NCI-H2081 treated with DMSO at 0.1 percent for 48 hours (cell line): Measurements from ENCODE around the gene UST.

Experiments
- DNase-seq: peaks from one replicate; lab custom pipeline; 2025; lab: John Stamatoyannopoulos, UW

The UST gene

DNA sequence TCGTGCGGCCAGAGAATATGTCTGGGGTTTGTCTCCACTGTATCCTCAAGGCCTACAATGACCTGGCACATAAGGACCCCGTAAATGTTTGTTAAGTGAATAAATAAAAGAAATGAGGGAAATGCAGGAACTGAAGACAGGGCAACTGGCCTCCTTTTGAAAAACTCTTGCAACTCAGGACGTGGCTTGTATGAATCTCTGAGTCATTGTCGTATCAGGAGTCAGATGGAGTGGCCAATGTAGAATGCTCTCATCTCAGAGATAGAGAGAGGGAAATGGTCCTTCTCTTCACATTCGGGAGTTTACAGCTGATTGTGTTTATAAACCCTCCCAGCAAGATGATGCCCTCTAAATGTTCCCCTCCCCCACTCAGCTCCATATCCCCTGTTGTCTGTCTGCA lies 57.1 kb downstream of the UST start:
- DNase-seq, result no peak

DNA sequence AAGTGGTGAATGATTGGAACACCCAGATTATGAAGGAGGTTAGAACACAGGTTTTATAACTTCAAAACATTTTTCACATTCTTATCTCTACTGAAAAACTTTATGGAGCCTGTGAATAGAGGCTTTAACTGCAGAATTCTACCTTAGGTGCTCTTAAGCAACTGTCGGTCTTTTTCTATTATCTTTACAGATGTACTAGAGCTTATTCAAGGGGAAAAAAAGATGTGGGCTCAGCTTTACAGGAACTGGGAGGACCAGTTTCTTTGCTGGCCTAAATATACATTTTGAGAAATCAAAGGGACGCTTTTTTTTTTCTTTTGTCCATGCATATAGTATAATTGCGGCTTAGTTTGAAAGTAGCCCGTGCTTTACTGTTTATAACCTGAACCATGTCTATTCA lies 58.9 kb downstream of the UST start:
- no peak for DNase-seq

DNA sequence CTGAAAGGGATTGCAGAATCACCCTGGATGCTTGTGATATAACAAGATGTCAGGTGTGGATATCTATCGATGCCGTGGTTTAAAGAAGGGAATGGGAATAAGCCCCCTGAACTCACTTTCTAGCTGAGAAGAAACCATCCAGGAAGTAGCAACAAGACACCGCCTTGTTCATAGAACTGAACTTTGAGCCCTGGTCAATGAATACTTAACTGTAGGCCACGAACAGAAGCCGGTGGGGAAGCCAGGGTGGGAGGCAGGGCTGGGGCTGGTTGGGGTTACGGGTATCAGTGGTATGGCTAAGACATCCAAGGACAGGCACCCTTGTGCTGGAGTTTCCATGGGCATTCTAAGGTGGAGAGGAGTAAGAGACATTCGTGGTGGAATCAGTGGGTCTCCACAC lies 61.0 kb downstream of the UST start:
- no peak for DNase-seq

- no peak for DNase-seq
Measured at GRCh38 chr6:148808786-148809304, 62.0 kb downstream of the UST start.

DNA sequence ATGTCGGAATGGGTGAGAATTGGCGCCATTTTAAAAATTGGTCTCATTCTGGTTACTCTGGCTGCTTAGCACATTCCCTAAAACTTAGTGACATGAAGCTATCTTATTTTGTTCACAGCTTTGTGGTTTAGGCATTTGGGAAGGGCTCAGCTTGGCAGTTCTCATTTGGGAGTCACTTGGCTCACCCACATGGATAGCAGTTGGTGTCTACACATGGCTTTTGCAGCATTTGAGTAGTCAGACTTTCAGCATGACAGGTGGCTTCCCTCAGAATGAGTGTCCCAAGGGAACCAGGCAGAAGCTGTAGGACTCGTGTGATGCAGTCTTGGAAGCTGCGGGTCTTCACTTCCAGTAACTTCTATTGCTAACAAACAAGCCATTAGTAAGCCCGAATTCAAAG lies 64.6 kb downstream of the UST start:
- DNase-seq, result no peak

DNA sequence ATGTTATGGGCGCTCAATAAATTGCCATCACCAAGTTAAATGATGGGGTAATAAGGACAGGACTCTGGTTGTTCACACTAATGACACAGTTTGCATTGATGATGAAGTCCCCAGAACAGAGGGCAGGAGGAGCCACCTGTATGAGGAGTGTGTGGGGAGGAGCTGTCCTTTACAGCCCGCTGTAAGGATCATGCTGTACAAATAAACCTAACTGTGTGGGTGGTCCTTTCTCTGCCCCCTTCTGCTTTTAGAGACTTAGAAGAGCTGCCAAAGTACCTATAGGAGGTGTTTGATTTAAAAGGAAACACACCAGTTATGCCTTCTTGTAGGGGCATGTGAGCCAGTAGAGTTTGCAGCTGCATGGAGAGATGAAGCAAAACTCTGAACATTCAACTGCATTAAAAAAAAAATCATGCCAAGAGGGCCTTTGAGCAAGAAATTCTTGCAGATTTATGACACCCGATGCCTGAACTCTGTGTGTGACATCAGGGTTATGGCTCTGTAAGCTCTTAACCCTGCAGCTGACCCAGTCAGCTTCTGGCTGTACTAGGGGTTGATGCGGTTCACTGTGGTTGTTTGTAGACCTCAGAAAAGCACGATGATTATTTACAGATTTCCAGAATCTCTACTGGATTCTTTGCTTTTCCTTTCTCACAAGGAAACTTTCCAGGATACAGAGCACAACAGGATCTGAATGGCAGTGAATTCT lies 67.4 kb downstream of the UST start:
- no peak for DNase-seq

DNA sequence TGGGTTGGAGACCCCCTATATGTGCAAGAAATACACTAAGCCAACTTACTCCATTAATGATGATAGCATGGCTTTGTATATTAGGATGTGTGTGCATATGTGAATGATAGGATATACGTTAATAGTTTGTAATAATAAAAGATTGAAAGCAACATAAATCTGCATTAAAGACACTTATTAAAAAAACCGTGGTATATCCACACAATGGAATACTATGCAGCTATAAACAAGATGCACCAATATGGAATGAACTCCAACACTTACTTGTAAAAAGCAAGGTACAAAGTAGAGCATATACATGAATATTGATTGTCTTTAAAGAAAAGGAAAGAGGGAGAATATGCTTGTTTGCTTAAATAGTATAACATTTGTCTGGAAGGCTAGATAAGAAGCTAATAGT lies 68.0 kb downstream of the UST start:
- no peak for DNase-seq

DNA sequence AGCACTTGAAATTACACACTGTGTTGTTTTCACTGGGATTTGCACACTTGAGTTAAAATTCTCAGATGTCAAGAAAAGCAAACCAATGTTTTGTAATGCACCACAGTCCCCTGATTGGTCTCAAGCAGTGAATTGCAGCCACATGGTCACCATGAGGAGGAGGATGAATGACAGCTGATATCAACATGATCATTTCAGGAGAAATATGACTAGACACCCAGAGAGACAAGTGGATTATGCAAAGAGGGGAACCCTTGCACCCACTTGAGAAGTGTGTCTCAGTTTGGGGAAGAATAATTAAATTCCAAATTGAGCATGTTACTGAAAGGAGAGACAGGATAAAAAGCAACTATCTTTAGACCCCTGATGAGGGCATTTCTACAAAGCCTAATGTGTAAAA lies 69.3 kb downstream of the UST start:
- DNase-seq, result no peak

DNA sequence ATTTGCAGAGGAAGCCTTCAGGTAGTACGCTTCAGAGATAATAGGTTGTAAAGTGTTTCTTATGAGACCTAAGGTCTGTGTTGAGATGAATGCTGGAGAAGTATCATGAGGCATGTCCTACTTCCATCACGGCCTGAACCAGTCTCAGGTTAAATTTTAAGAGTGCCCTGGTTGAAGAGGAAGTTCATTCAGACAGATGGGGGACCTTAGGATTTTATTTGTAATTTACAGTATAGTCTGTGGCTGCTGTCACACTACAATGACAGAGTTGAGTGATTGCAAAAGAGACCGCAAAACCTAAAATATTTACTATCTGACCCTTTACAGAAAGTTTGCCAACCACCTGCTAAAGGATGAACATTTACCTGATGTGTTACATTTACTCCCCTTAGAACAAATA lies 70.9 kb downstream of the UST start:
- DNase-seq, result no peak

- no peak for DNase-seq
Measured at GRCh38 chr6:148818939-148819575, 72.2 kb downstream of the UST start.

DNA sequence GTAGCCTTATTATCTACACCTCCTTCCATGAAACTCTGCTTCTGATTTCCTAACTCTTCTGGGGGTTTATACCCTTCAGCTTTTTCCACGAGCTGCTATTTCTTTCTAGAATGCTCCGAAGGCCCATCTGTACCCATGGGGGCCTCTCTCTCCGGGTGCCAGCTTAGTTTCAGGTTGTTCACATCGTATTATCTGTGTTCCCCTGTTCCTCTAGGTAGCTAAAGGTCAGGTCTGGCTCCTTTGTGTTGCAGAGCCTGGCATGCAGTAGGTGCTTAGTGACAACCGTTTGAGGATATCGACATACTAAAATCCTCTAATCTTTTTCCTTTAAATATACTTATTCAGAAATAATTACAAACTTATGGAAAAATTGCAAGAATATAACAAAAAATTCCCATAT lies 73.0 kb downstream of the UST start:
- no peak for DNase-seq

DNA sequence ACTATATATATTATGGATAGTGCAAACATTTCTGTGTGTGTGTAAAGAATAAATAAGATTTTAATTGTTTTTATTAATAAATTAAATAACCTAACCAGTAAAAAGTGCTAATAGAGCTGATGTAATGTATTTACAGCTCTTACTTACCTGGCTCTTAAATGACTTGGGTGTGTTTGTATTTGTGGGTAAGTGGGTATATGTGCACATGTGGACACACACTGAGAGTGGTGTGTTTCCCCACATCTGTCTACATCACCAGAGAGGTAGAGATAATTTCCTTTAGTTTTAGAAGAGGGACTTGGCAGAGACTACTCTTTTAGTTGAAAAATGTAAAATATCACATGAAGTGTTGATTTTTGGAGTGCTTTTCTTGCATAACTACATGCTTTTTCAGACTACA lies 76.0 kb downstream of the UST start:
- DNase-seq, result no peak

DNA sequence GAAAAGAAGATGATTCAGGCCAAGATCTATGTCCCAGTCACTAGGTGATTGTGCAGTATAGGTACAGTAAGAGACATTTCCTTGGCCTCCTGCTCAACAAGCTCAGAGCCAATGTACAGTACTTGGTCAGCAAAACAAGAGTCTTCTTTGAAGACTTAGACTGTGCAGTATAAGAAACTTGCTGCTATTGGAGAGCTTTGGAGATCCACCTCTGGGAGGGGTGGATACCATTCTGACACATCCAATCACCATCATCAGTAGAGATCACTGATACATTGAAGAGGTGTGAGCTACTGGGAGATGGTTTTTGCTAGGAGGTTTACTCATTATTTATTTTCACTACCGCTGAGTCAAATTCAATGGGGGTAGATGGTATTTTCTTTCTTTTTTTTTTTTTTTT lies 77.5 kb downstream of the UST start:
- DNase-seq, result no peak

- no peak for DNase-seq
Measured at GRCh38 chr6:148824960-148825359, 78.1 kb downstream of the UST start.

DNA sequence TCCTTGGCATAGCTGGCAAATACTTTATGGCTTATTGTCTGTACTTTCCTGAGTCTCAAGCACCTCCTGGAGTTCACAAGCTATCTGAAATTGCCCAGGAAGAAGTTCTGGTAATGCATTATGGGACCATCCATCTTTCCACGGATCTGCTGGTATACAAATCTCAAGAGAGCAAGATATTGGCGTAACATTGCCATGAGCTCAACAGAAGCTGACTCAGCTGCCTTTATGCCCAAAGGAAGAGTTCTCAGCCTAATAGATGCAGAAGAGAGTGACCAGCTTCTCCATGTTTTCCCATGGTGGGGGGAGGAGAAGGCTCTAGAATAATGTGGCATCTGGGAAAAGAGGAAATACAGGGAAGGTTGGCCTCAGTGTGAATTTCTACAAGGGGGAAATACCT lies 78.7 kb downstream of the UST start:
- no peak for DNase-seq

DNA sequence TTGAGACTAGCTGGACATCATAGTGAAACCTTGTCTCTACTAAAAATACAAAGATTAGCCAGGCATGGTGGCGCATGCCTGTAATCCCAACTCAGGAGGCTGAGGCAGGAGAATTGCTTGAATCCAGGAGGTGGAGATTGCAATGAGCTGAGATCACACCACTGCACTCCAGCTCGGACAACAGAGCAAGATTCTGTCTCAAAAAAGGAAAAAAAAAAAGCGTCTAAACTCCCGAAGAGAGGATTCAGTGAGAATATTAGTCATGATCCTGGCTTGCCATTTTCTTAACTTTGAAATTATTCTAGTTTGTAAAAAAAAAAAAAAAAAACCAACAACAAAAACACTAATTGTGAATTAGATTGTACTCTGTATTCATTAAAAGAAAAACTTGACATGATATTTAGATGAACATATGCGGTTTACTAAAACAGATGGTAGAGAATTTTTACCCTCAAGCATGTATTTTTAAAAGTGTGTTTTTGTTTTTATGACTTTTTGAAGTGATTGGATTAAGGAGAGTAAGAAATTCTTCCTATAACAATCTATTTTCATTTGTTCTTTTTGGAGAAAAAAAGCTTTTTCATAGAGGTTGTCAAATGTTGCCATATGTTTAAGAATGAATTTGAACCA lies 80.7 kb downstream of the UST start:
- DNase-seq, result no peak

DNA sequence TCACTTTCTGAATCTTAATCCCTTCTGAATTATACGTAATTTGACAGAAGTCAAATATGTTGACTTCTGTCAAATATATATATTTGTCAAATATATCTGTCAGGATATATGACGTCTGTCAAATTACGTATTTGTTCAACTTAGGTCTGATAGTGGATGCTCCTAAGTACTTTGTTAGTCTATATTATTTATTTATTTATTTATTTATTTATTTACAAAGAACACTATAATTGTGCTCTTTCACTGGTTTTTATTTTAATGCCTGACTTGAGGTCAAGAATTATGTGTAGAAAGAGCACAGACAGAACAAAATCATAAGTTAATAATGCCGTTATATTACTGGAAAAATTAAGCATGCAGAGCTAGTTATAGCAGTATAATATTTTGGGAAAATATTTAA lies 81.2 kb downstream of the UST start:
- no peak for DNase-seq

GRCh38 chr6:148829415-148830101 lies 82.7 kb downstream of the UST start:
- no peak for DNase-seq

DNA sequence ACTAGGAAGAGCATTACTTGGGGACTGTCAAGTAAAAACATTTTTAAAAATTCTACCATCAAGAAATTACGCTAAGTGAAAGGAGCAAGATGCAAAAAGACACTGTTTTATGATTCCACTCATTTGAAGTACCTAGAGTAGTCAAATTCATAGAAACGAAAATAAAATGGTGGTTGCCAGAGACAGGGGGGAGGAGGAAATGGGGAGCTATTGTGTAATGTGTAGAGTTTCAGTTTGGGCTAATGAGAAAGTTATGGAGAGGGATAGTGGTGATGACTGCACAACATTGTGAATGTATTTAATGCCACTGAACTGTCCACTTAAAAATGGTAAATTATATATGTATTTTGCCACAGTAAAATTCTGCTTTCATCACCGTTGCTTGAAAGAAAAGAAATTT lies 83.8 kb downstream of the UST start:
- no peak for DNase-seq

DNA sequence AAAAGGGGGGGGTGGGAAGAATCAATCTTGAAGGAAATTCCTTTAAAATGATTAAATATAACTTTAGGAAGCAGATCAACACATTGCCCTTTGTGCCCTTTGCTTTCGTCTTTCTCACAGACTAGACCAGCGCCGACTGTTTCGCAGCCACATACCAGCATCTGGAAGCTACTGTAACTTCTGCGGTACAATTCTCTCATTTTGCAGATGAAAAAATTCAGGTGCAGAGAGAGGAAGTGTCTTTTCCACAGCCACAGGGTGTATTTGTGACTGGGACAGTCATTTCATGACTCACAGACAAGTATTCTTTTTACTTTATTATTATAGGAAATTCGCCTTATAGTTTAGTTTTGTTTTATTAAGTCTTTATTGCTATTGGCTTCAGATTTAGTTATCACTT lies 84.2 kb downstream of the UST start:
- DNase-seq, result no peak

DNA sequence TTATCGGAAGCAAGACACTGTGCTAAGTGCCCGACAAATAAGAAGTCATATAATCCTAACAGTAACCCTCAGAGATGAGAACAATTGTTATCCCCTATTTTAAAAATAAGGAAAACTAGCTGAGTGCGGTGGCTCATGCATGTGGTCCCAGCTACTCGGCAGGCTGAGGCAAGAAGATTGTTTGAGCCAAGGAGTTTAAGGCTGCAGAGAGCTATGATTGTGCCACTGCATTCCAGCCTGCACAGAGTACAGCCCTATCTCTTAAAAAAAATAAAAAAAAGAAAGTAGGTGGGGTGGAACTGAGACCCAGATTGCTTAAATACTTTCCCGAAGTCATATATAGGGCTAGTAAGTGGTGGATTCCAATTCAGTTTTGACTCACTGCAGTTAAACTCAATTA lies 84.7 kb downstream of the UST start:
- no peak for DNase-seq

DNA sequence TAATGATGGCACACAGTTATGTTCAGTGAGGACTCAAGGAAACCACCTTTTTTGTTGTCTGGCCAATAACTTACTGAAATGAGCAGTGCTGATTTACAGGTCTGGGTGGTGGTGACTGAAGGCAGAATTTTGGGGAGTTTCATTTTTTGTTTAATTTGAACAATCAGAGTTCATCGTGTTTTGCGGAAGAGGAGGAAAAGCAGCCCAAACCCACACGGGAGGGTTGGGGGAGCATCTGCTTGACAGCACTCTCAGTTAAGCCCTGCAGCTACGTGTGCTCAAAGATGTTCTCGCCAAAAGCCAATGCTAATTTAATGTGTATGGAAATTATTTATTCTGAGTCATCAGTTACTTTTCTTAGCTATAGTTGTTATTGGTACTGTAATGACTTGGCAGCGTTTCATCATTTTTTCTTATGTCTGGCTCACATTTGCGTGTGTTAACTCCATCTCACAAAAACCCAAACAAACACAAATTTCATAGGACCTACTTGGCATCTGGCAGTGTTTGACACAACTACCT lies 89.2 kb downstream of the UST start:
- no peak for DNase-seq

- no peak for DNase-seq
Measured at GRCh38 chr6:148836751-148837150, 89.9 kb downstream of the UST start.
